ENCODE results near the gene PIGS.
A peak's percentile ranks its signal among the peaks of the same experiment; 100 is the strongest.
"Not testable (repeated sequence)": the region's sequence is repeated elsewhere in the genome, so short reads cannot be mapped to it uniquely, and the experiment has no call there.

Gene PIGS

DNA sequence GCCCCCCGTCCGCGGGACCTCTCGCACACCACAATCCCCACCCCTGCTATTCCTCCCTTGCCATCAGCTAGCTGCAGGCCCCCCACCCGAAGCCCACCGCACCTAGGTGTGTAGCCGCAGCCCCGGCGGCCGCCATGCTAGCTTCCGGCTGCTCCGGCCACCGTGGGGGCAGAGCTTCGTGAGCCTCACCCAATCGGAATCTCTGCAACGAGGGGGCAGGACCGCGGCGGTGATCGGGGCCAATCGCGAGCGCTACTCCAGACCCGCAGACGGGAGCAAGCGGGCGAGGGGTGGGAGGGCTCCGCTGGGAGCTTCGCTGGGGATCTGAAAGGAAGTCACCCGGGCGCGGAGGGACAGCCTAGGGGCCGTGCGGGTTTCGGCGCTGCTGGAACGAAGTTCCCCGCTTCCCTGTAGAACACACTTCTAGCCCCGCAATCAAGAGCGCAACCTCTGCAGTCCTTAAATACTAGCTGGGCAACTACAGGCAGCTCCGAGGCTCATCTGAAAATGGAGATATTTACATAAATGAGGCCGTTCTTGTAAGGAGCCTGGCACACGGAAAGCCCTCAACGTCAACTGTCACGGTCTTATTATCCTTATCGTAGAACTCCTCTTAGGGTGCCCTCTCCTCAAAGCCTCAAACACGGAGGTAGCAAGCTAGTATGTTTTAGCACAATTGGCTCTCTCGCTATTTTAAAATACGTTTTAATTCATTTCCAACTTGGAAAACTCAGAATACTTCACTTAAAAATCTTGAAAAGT is at the start of gene PIGS:
PIGS (minus strand) TSS at position 164 of the 762 bp plus-strand sequence; CDS start at position 136, 28 bp downstream.
- DNase-seq (ENCODE audit: low spot score) = peak; percentile 94

- DNase-seq (ENCODE audit: low spot score) = no peak
Measured at GRCh38 chr17:28620010-28620409, 48.7 kb upstream of the PIGS start.

- DNase-seq (ENCODE audit: low spot score) = no peak
Measured at GRCh38 chr17:28618464-28618863, 47.1 kb upstream of the PIGS start.

DNA sequence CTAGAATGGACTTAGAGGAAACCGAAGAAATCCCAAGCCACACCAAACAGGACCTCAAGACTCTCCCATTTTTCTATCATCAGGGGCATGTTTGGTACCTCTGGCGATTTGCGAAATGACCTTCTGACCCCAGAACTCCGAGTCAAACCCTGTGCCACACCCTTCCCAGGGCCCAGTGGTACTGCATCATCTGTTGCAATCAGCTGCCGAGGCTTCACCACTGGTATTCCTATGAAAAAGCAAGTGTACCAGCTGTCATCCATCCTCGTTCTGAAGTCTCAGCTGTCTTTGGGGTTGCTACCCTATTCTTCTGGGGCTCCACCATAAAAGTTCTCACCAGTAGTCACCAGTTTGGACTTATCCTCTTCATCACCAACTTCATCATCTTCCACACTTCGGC is 45.0 kb upstream of the PIGS start:
- DNase-seq (ENCODE audit: low spot score) = no peak

DNA sequence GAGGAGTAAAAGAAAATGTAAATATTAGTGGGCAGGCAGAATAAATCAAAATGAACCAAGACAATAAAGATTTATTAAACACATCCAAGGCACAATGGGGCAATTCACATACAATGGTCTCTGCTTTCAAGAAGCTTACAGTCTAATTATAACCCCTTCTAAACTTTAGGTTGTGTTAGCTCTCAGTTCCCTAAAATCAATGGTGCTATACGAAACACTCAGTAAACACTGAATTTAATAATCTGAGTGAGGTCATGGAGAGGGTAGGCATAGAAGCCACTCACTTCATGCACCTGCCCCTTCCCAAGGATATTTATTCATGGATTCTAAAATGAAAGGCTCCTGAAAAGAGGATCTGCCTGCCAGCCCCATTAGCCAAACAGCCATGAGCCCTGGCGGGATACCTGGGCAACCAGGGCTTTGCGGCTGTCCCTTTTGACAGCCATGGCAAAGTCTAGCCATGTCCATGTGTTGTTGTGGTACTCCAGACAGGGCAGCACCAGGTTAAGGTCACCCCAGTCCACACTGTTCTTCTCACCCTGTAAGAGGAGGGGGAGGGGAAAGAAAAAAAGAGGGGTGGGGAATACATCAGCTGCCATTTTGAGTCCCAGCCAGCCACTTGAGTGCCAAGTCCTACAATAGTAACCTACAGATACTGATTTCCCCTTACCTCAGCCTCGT is 44.1 kb upstream of the PIGS start:
- DNase-seq (ENCODE audit: low spot score) = no peak

- DNase-seq (ENCODE audit: low spot score) = no peak
Measured at GRCh38 chr17:28613931-28614381, 42.6 kb upstream of the PIGS start, which contains the start of gene RSKR. RSKR (minus strand) TSS chr17:28614185; CDS start chr17:28614161, 24 bp downstream.

- peak; percentile 65 for DNase-seq (ENCODE audit: low spot score)
Measured at GRCh38 chr17:28612936-28613872, 41.9 kb upstream of the PIGS start.

- DNase-seq (ENCODE audit: low spot score) = peak; percentile 25
Measured at GRCh38 chr17:28612531-28612930, 41.2 kb upstream of the PIGS start.

GRCh38 chr17:28610376-28610775 is 39.1 kb upstream of the PIGS start:
- DNase-seq (ENCODE audit: low spot score) = no peak

- DNase-seq (ENCODE audit: low spot score) = not testable (repeated sequence)
Measured at GRCh38 chr17:28604031-28604430, 32.7 kb upstream of the PIGS start.

DNA sequence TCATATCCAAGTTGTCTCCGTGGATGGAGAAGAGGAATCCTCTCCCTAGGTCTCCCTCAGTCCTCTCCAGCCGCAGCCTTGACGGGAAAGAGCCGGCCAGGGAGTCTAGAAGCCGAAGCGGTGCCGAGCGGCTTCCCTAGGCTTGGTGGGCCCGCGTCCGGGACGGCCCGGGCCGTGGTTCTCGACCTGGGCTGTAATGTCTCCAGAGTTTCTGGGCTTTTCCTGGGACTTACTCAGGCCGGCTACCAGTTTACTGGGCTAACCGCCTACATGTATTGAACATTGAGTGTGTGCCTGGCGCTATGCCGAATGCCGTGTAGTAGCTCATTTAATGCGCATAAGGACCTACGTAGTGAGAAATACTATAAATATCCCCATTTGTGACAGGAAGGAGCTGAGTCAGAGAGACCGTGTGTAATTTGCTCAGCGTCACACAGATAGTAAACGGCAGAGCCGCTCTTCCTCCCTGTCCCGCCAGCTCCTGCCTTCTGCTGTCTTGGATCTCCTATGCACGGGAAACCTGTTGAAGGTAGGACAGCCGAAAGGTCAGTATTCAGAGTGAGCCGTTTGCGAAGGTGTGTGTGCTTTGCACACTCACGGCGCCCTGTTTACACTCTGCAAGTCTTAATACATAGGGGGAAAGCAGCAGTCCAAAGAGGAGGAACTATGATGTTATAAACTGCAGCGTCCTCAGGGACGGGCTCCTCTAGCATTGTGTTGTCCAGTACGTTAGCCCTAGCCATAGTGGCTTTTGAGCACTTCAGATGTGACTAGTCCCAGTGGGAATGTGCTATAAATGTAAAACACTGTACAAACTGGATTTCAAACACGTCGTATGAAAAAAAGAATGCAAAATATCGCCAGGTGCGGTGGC is 28.2 kb upstream of the PIGS start:
- DNase-seq (ENCODE audit: low spot score) = peak; percentile 86

DNA sequence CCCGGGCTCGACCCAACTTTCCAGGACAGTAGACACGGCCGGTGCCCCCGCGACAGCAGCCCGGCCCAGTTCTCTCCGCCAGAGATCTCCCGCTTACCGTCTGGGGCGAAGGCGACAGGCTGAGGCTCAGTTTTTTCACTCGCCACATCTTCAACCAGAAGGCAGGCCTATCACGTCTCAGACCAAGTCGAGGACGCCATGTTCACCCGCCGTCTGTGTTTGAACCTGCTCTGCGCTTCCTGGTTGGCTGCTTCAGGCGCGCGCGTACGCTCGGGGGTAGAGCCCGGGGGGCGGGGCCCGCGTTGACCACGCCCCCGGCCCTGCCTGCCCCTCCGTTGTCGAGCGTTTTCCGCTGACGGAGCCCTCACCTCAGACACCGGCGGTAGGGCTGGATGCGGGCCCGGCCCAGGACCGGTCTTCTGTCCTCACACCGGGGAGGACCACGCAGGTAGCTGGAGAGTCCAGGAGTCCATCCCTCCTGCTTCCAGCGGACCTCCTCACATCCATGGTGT is 27.5 kb upstream of the PIGS start, which contains the start of gene SPAG5:
SPAG5 (minus strand) TSS at position 227 of the 512 bp plus-strand sequence; CDS start at position 148, 79 bp downstream.
- DNase-seq (ENCODE audit: low spot score) = peak; percentile 97

GRCh38 chr17:28598389-28598788 is 27.1 kb upstream of the PIGS start:
- peak; percentile 23 for DNase-seq (ENCODE audit: low spot score)

DNA sequence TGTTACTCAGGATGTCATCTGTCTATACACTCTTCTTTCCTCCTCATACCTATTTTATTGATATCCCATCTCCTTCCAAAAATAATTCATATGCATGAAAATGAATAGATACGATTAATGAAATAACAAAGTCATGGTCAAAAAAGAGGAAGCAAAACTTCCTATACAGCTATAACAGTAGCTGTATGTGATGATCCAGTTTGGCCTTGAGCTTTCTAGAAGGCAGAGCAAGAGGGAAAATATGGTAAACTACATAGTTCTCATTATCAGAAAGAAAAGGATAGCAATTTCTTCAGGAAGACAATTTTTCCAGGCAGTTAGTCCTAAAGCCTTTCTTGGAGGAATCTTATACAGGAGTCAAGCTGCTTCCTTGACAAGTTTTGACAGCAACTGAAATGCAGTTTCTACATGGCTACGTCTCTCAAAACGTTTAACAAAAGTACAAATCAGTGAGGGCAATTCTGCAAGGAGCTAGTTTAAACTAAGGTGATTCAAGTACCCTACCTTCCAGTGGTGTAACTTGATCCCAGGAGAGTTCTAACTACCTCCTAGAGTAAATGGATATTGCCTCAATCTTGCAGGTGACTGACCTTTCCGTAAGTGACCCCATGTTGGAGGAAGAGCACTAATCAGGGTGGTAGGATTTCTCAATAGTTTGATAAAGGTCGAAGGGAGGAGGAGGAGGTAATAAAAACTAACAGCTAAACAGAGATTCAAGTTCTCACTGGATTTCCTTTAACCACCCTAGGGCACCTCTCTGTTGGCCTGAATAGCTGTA is 26.5 kb upstream of the PIGS start:
- DNase-seq (ENCODE audit: low spot score) = peak; percentile 48

DNA sequence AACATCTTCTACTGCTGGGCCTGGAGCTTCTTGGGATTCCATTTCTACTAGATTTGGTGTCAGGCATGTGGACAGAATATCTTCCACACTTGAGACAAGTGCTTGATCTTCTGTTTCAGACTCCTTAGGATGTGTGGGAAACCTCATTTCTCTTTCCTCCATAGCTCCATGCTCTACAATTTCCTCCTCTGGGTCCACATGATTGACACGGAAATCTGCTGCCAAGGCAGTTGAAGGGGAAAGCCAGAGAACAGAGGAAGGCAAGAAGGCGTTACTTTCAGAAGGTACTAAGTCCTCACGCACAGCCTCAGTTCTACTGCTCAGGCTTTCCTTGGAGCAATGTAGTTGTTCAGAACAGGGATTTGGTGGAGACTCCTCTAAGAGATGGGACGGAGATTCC is 20.9 kb upstream of the PIGS start:
- no peak for DNase-seq (ENCODE audit: low spot score)

GRCh38 chr17:28585851-28586250 is 14.5 kb upstream of the PIGS start:
- no peak for DNase-seq (ENCODE audit: low spot score)

- no peak for DNase-seq (ENCODE audit: low spot score)
Measured at GRCh38 chr17:28584434-28584833, 13.1 kb upstream of the PIGS start.

DNA sequence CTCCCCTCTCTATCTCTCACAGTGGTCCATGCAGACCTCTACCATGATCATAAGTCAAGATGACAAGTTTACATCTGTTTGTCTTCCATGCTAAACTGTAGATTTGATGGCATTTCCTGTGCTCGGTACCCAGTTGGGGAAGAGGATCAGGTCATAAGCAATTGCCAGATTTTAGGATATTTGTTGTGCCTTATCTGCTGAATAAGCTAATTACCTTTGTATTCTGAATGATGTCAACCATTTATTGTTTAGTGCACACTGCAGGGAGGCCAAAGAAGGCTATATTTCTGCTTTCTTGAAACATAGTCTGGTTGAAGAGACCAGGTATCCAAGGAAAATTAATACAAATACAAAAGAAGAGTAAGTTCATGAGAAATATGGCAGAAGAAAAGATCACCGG is 11.2 kb upstream of the PIGS start:
- no peak for DNase-seq (ENCODE audit: low spot score)

DNA sequence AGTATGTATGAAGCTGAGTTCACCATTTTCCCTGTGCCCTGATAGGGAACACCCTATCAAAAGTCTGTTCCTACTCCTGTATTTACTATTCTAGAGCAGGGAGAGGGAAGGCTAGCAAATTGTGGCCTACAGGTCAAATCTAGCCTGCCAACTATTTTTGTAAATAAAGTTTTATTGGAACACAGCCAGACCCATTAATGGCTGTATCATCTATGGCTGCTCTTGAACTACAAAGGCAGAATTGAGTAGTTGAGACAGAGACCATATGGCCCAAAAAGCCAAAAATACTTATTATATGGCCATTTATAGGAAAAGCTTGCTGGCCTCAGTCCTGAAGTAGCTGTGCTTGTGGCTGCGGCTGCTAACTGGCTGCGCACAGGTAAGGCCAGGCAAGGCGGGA is 9.6 kb upstream of the PIGS start:
- no peak for DNase-seq (ENCODE audit: low spot score)

GRCh38 chr17:28579526-28579925 is 8.2 kb upstream of the PIGS start:
- DNase-seq (ENCODE audit: low spot score) = no peak

All from NAMALWA (cell line).